Measurements from ENCODE around the gene EPHB6.

DNA sequence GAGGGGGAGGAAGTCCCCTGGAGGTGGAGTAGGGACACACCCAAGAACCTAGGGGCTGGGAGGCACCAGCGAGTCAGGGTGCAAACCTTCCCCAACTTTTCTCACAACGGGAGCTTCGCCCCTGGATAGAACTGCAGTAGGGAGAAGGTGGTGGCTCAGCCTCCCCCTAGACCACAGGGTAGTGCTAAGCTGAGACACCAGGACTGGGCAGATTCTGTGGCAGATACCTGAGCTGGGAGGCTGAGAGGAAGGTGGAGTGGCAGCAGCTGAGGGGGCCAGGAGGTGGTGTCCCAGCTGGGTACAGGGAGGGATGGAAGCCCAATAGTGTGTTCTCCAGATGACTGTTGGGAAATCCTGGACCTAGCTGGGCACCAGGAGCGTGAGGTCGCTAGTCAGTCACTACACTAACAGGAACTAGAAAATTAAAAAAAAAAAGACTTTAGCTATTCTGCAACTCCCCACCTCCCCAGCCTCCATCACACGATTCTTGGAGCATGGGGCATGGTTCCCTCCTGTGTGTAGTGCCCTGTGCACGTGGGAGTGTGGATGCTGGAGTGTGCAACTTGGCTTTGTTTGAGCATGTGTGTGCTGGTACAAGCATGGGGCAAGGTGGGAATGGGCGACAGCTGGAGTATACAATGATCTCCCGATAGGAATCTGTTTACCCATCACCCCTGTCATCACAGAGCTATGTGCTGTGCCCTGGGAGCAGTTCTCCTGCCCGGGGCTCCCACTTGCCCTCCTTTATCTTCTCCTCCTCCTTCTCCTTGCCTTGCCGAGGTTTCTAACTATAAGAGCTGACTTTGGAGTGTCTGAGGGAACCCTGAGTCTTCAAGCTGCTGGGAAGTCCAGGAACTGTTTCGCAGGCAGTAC is 39.5 kb downstream of the EPHB6 start:
- TF ChIP-seq, protein P1, sequence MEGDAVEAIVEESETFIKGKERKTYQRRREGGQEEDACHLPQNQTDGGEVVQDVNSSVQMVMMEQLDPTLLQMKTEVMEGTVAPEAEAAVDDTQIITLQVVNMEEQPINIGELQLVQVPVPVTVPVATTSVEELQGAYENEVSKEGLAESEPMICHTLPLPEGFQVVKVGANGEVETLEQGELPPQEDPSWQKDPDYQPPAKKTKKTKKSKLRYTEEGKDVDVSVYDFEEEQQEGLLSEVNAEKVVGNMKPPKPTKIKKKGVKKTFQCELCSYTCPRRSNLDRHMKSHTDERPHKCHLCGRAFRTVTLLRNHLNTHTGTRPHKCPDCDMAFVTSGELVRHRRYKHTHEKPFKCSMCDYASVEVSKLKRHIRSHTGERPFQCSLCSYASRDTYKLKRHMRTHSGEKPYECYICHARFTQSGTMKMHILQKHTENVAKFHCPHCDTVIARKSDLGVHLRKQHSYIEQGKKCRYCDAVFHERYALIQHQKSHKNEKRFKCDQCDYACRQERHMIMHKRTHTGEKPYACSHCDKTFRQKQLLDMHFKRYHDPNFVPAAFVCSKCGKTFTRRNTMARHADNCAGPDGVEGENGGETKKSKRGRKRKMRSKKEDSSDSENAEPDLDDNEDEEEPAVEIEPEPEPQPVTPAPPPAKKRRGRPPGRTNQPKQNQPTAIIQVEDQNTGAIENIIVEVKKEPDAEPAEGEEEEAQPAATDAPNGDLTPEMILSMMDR (IDR thresholded peaks at IDR 0.05; ENCODE audit: low read depth, low read length, poor library complexity, severe bottlenecking), result no peak
- no peak for TF ChIP-seq EZH2phosphoT487 (IDR thresholded peaks at IDR 0.05; ENCODE audit: borderline replicate concordance, low read length)

Measured in DOHH2 (cell line).